Gastroesophageal sphincter (tissue), 4 donors: Measurements from ENCODE around the gene NEK11. TPM values are rescaled to one million over a fixed set of nuclear protein-coding genes. Genes with fewer than 3 reads are reported as not detected.
A peak's percentile ranks its signal among the peaks of the same experiment; 100 is the strongest.

Experiments
- ATAC-seq: fragments of 150-250 bp; one replicate; pipeline ENCODE4 v1.9.1; 2016; ENCODE audit warnings: mild to moderate bottlenecking, moderate library complexity
- H3K27ac ChIP-seq, 4 donors: fragments of 200-600 bp; sonication (generic) in 3 of 4; 1 replicate in 3 of 4; 2 replicates in 1 of 4; pipeline ENCODE4 v1.5.1; 2016 to 2019
- H3K27me3 ChIP-seq: fragments of 200-600 bp; sonication (generic); one replicate; pipeline ENCODE4 v1.5.1; 2019
- H3K36me3 ChIP-seq, 2 donors: fragments of 200-600 bp; sonication (generic); one replicate each; pipeline ENCODE4 v1.5.1; 2019; ENCODE audit warnings: control low read depth in 1 of 2
- H3K4me1 ChIP-seq, 3 donors: fragments of 200-600 bp; sonication (generic); 1 replicate in 2 of 3; 2 replicates in 1 of 3; pipeline ENCODE4 v1.5.1; 2016 to 2019; ENCODE audit warnings: control low read depth in 2 of 3
- H3K4me3 ChIP-seq, 2 donors: fragments of 200-600 bp; sonication (generic); one replicate each; pipeline ENCODE4 v1.5.1; 2019; ENCODE audit warnings: mild to moderate bottlenecking in 1 of 2, moderate library complexity in 1 of 2
- H3K9me3 ChIP-seq, 3 donors: fragments of 200-600 bp; sonication (generic); one replicate each; pipeline ENCODE4 v1.5.1; 2017 to 2019; ENCODE audit warnings: control low read depth in 2 of 3
- EP300 ChIP-seq: sonication (generic); formaldehyde crosslinking; IDR thresholded peaks from one replicate; pipeline ENCODE4 v1.6.1; 2017; ENCODE audit warnings: antibody characterized with exemption, mild to moderate bottlenecking
- POLR2A ChIP-seq, 2 donors: fragments of 450-650 bp; IDR thresholded peaks; one replicate each; pipeline ENCODE4 v1.6.1; 2017; ENCODE audit warnings: antibody characterized with exemption in 2 of 2, mild to moderate bottlenecking in 2 of 2, moderate library complexity in 1 of 2
- POLR2AphosphoS5 ChIP-seq: sonication (generic); formaldehyde crosslinking; IDR thresholded peaks from one replicate; pipeline ENCODE4 v1.6.1; 2017; ENCODE audit warnings: antibody characterized with exemption
- WGBS, 2 donors: methylation state at CpG; one replicate each; pipeline ENCODE4 v1.1.5; 2018; ENCODE audit warnings: low coverage in 1 of 2; 5-methylcytosine and 5-hydroxymethylcytosine counted together
- total RNA-seq, 4 donors: library from RNA; depleted of rRNA; stranded (reverse); fragments of >200 nt; gene quantifications; one replicate each; pipeline ENCODE4 v1.1.0, GENCODE V29; 2016
- TF ChIP-seq, protein P1 (sequence below), 4 experiments: fragments of 200-600 bp in 2 of 4; fragments of 450-650 bp in 2 of 4; sonication (generic) in 1 of 4; IDR thresholded peaks; one replicate each; pipeline ENCODE4 v1.5.1; 2017 to 2019; ENCODE audit warnings: antibody characterized with exemption in 4 of 4, mild to moderate bottlenecking in 2 of 4, moderate library complexity in 2 of 4

Gene NEK11
- total RNA-seq, 4 donors from 2014 or later: 4.4 to 19.1 (median 6.0) TPM

DNA sequence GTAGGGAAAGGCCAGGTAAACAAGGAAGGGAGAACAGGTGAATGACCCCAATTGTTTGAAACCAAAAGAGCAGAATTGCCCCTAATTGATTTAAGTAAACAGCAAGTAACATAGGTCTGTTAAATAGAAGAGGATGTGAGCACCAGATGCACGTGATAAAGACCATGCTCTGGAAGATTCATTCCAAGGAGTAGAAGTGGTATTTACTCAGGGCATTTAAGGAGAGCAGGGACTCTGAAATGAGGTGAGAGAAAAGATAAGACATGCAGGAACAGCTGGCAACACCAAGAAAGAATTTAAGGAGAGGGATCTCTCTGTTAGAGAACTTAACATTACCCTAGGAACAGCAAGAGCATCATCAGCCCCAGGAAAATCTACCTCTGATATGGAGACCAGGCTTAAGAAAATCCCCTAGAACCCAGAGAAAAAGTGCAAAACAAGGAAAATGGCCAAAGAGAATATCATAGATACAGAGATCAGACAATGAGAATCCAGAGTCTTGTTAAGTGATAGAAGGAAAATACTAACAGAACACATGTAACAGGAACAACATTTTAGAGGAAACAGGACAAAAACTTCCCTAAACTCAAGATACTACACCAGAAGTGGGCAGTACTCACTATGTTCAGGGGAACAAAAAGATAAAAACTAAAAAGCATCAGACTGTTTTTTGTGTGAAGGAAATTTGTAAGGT lies 361.3 kb downstream of the NEK11 start:
- Histone ChIP-seq H3K27ac (peak overlapping the region in 2 of 4 donors; percentile 43 to 61), H3K4me1 (peaks cover 0 to 37% (median 3%) of the 10 kb centered on the region in 3 donors), H3K9me3 (no peaks in the 10 kb centered on the region), H3K27me3 (no peaks in the 10 kb centered on the region), H3K36me3 (peaks cover 0 to 35% of the 10 kb centered on the region in 2 donors), H3K4me3 (no peak overlapping the region)
- 50 to 63% methylated on average over 1 of the region's 1 CpG for WGBS, 2 donors
- no peak for ATAC-seq
- no peak for TF ChIP-seq POLR2AphosphoS5
- no peak for TF ChIP-seq POLR2A (IDR thresholded peaks at IDR 0.05)
- TF ChIP-seq, protein P1, sequence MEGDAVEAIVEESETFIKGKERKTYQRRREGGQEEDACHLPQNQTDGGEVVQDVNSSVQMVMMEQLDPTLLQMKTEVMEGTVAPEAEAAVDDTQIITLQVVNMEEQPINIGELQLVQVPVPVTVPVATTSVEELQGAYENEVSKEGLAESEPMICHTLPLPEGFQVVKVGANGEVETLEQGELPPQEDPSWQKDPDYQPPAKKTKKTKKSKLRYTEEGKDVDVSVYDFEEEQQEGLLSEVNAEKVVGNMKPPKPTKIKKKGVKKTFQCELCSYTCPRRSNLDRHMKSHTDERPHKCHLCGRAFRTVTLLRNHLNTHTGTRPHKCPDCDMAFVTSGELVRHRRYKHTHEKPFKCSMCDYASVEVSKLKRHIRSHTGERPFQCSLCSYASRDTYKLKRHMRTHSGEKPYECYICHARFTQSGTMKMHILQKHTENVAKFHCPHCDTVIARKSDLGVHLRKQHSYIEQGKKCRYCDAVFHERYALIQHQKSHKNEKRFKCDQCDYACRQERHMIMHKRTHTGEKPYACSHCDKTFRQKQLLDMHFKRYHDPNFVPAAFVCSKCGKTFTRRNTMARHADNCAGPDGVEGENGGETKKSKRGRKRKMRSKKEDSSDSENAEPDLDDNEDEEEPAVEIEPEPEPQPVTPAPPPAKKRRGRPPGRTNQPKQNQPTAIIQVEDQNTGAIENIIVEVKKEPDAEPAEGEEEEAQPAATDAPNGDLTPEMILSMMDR (IDR thresholded peaks at IDR 0.05): no peak
- no peak for TF ChIP-seq EP300

DNA sequence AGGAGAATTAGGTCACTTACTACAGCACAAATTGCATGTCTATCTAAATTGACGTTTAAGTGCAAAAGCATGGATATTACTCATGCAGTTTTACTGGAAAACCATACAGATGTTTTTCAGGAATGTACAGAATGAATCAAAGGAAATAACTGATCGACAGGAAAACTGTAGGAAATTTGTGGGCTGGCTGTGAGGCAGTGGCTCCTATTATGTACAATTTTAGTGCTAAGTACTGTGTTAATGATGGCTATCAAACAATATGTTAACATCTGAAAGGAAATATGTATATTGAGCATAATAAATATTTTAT lies 361.8 kb downstream of the NEK11 start:
- no peaks in the 10 kb centered on the region for H3K27me3 ChIP-seq
- ATAC-seq: no peak
- no peak overlapping the region for H3K4me3 ChIP-seq
- WGBS, 2 donors: 67 to 74% methylated on average over 2 of the region's 2 CpGs
- no peak overlapping the region for H3K27ac ChIP-seq
- peaks cover 0 to 31% of the 10 kb centered on the region in 2 donors for H3K36me3 ChIP-seq
- no peaks in the 10 kb centered on the region for H3K9me3 ChIP-seq
- TF ChIP-seq POLR2A (IDR thresholded peaks at IDR 0.05) (no peak), EP300 (no peak), POLR2AphosphoS5 (no peak)
- TF ChIP-seq, protein P1 (IDR thresholded peaks at IDR 0.05): no peak
- peaks cover 0 to 32% (median 0%) of the 10 kb centered on the region in 3 donors for H3K4me1 ChIP-seq

DNA sequence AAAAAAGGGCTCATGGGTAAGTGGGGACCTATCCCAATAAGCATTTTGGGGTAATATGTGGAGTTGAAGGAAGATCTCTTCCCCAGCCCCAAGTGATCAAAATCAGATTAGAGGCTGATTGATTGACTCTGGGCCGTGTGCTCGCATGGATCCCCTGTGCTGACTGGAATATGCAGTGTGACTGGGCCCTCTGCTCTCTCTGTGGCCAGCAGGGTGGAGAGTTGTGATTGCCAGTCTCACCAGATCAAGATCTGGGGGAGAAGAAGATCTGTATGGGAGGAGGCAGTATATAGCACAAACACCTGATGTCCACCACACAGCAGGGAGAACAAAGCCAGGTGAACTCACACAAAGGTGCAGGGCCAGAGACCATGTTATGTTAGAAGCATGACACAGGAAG lies 363.7 kb downstream of the NEK11 start:
- Histone ChIP-seq H3K4me1 (peaks cover 0 to 22% (median 0%) of the 10 kb centered on the region in 3 donors), H3K27ac (no peak overlapping the region), H3K27me3 (no peaks in the 10 kb centered on the region), H3K4me3 (no peak overlapping the region), H3K36me3 (peaks cover 0 to 13% of the 10 kb centered on the region in 2 donors), H3K9me3 (no peaks in the 10 kb centered on the region)
- TF ChIP-seq EP300: no peak
- no peak for TF ChIP-seq POLR2A (IDR thresholded peaks at IDR 0.05)
- TF ChIP-seq, protein P1 (IDR thresholded peaks at IDR 0.05): no peak
- TF ChIP-seq POLR2AphosphoS5: no peak
- no peak for ATAC-seq
- 54% methylated on average over 2 of the region's 2 CpGs; no CpG with 5 or more reads in 1 of the 2 donors for WGBS, 2 donors

DNA sequence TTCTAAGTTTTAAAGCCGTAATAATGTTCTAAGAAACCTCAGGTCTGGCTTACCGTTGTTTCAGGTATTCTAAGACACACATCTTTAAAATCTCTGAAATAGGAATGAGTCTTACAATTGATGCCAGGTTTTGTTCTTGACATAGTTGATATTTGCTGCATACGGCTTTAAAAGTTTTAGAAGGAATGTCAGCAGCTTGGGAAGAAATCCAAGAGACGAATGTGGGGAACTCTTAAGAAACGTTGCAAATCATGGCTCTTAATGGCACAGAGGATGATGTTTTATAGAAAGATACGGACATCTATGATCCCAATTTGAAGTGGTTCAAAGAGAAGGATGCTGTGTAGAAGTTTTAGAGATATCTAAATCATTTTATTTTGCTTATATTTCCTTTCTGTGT lies 366.4 kb downstream of the NEK11 start:
- no peak overlapping the region for H3K27ac ChIP-seq
- ATAC-seq: no peak
- no peak for TF ChIP-seq POLR2A (IDR thresholded peaks at IDR 0.05)
- TF ChIP-seq EP300: no peak
- TF ChIP-seq, protein P1 (IDR thresholded peaks at IDR 0.05): no peak
- TF ChIP-seq POLR2AphosphoS5: no peak
- no peaks in the 10 kb centered on the region for H3K4me1 ChIP-seq
- no peak overlapping the region for H3K4me3 ChIP-seq
- 46 to 48% methylated on average over 6 of the region's 6 CpGs for WGBS, 2 donors
- no peaks in the 10 kb centered on the region for H3K9me3 ChIP-seq
- no peaks in the 10 kb centered on the region for H3K27me3 ChIP-seq
- H3K36me3 ChIP-seq: no peaks in the 10 kb centered on the region

DNA sequence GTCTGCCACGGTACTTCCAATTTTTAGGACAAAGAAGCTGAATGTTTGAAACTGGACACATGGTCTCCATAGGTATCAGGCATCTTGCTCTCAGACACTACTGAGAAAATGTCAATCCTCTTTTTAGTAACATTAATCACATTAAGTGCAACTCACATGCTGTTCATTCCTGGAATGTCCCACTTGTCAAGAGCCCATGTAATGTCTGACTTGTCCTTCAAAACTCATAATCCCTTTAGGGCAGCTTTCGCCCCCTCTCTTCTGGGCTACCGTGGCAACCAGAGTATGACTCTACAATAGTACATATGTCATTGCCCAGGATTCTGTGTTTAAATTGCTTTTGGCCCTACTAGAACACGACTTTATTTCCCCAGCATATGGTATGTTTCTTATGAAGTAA lies 367.2 kb downstream of the NEK11 start:
- no peak overlapping the region for H3K4me3 ChIP-seq
- TF ChIP-seq POLR2AphosphoS5 (no peak), POLR2A (IDR thresholded peaks at IDR 0.05) (no peak), EP300 (no peak)
- TF ChIP-seq, protein P1 (IDR thresholded peaks at IDR 0.05): no peak
- no peaks in the 10 kb centered on the region for H3K27me3 ChIP-seq
- WGBS, 2 donors: 78 to 82% methylated on average over 3 to 4 of the region's 4 CpGs
- H3K27ac ChIP-seq: no peak overlapping the region
- no peaks in the 10 kb centered on the region for H3K9me3 ChIP-seq
- no peak for ATAC-seq
- H3K4me1 ChIP-seq: no peaks in the 10 kb centered on the region
- H3K36me3 ChIP-seq: no peaks in the 10 kb centered on the region
